Fibroblast of lung (primary cell): ENCODE data around the gene GGT7. TPM values are rescaled to one million over a fixed set of nuclear protein-coding genes. Genes with fewer than 3 reads are reported as not detected.
A peak's percentile ranks its signal among the peaks of the same experiment; 100 is the strongest.

Experiments used
- DNase-seq, 2 donors: peaks; one replicate each; pipeline versions ENCODE4 v3.0.0 to v3.0.0-alpha.2; 2010; ENCODE audit warnings: low read depth in 2 of 2
- H2AFZ ChIP-seq: 2 replicates; pipeline ENCODE4 v1.5.1; 2012; ENCODE audit warnings: low read length, control low read depth, inconsistent platforms
- H3K27ac ChIP-seq: 2 replicates; pipeline ENCODE4 v1.5.1; 2011; ENCODE audit warnings: low read length, control low read depth; ENCODE audit not compliant: insufficient read depth
- H3K27me3 ChIP-seq: 2 replicates; pipeline ENCODE4 v1.5.1; 2011; ENCODE audit warnings: mild to moderate bottlenecking, low read length; ENCODE audit not compliant: control insufficient read depth, insufficient read depth
- H3K36me3 ChIP-seq: 2 replicates; pipeline ENCODE4 v1.5.1; 2011; ENCODE audit warnings: low read length; ENCODE audit not compliant: control insufficient read depth, insufficient read depth
- H3K4me1 ChIP-seq: 2 replicates; pipeline ENCODE4 v1.5.1; 2011; ENCODE audit warnings: low read length; ENCODE audit not compliant: control insufficient read depth, insufficient read depth; ENCODE audit errors: extremely low read depth
- H3K4me2 ChIP-seq: 2 replicates; pipeline ENCODE4 v1.5.1; 2011; ENCODE audit warnings: low read length, control low read depth; ENCODE audit not compliant: insufficient read depth; ENCODE audit errors: extremely low read depth
- H3K4me3 ChIP-seq, 4 experiments: fragments of 200-600 bp in 1 of 4; sonication (generic) in 1 of 4; replicated peaks in 1 of 4; 2 replicates each; pipeline ENCODE4 v1.5.1; 2011 to 2016; ENCODE audit warnings: low read length in 4 of 4, low read depth in 3 of 4, mild to moderate bottlenecking in 3 of 4, control low read depth in 2 of 4, inconsistent platforms in 1 of 4, mixed read lengths in 1 of 4; ENCODE audit not compliant: insufficient read depth in 1 of 4; ENCODE audit errors: control extremely low read depth in 1 of 4
- H3K79me2 ChIP-seq: 2 replicates; pipeline ENCODE4 v1.5.1; 2012; ENCODE audit warnings: mild to moderate bottlenecking, low read length, inconsistent platforms; ENCODE audit not compliant: control insufficient read depth, insufficient read depth
- H3K9ac ChIP-seq: 2 replicates; pipeline ENCODE4 v1.5.1; 2011; ENCODE audit warnings: mild to moderate bottlenecking, low read length, control low read depth; ENCODE audit not compliant: insufficient read depth
- H3K9me3 ChIP-seq: 2 replicates; pipeline ENCODE4 v1.5.1; 2012; ENCODE audit warnings: low read depth, low read length; ENCODE audit not compliant: control insufficient read depth, insufficient read depth
- H4K20me1 ChIP-seq: 2 replicates; pipeline ENCODE4 v1.5.1; 2011; ENCODE audit warnings: low read length; ENCODE audit not compliant: control insufficient read depth, insufficient read depth; ENCODE audit errors: extremely low read depth
- EZH2 ChIP-seq: IDR thresholded peaks from 2 replicates; pipeline ENCODE4 v1.5.1; 2012; ENCODE audit warnings: low read length, control low read depth, mild to moderate bottlenecking; ENCODE audit errors: missing control alignments
- polyA plus RNA-seq, 2 donors: library from polyadenylated mRNA; depleted of rRNA in 1 of 2; stranded (reverse) in 1 of 2; unstranded in 1 of 2; fragments of >200 nt; gene quantifications; 2 replicates each; pipeline ENCODE4 v1.2.1, GENCODE V29; 2011 to 2012; ENCODE audit warnings: missing spikeins in 1 of 2
- total RNA-seq: library from RNA; depleted of rRNA; stranded (reverse); fragments of >200 nt; gene quantifications from 2 replicates; pipeline ENCODE4 v1.2.1, GENCODE V29; 2014
- TF ChIP-seq, protein P1 (sequence below), 2 donors: IDR thresholded peaks in 1 of 2; conservative IDR thresholded peaks in 1 of 2; 1 replicate in 1 of 2; 2 replicates in 1 of 2; pipeline ENCODE4 v1.5.1; 2011 to 2012; ENCODE audit warnings: low read length in 2 of 2, control low read depth in 1 of 2, inconsistent platforms in 1 of 2, low read depth in 1 of 2, mild to moderate bottlenecking in 1 of 2

GGT7 gene
- total and polyA plus RNA-seq, 2 donors (not counting 1 experiment from before 2014, with no cell fraction given): 10.3 to 15.2 TPM

DNA sequence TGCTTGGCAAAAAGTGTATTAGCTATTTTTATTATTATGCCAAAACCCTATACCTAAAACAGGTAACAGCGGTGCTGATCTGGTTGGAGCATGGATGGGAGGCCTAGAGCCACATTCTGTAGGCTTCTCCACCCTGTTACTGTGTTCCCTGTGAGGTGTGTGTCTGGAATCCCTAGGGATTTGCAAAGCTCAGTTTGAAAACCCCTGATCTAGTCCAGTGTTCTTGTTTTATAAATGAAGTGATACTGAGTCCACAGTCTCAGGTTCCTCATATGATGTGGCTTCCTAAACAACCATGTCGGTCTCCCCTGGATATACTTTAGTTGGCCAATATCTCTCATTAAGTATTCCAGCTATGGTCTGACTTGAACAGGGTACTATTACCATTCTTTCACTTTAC, 20.0 kb upstream of the GGT7 start:
- H3K9me3 ChIP-seq: no peaks in the 10 kb centered on the region
- no peaks in the 10 kb centered on the region for H3K79me2 ChIP-seq
- H3K4me2 ChIP-seq: no peak overlapping the region

DNA sequence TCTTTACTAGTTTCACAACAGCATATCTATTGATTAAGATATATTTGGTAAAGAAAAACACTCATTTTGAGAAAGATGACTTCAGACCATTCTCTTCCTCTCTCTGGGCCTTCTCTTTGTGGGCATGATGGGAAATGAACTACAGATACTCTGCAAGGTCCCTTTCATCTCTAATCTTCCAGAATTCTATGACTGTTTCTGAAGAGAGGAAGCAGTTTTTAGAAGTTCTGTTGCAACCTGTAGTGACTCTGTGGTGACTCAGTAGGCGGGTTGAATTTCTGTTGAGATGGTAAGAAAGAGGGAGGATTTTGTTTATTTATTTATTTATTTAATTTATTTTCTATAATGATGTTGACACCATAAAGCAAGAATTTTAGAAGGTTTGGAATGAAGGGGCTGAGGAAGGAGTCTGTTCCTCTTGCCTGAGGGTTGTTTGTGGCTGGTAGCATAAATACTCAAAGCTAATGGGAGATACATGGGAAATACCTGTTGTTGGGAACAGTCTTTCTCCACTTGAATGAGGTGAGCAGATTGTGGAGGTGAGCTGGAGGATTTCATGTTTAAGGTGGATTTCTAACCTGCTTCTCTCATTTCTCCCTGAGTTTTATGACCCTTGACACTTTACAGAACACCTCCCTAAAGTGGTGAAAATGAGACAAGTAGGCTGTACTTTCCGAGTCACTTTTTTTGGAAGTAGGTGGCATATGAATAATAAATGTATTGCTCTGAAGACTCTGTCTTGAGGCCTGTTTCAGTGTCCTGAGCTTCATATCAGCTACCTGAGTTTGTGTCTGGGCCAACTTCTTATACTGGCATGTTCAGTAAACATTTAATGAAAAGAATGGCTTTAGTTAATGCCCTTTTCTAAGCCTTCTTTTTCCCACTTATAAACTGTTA, 18.8 kb upstream of the GGT7 start:
- Histone ChIP-seq H3K4me2 (no peak overlapping the region), H3K27ac (no peak overlapping the region), H2AFZ (no peak overlapping the region)

More for the DNA sequence above, 20.0 kb upstream of the GGT7 start:
- no peak overlapping the region for H2AFZ ChIP-seq
- H3K27ac ChIP-seq: no peak overlapping the region
- H3K36me3 ChIP-seq: no peaks in the 10 kb centered on the region
- H3K27me3 ChIP-seq: no peaks in the 10 kb centered on the region
- no peak for DNase-seq
- no peak overlapping the region for H3K9ac ChIP-seq
- peaks cover 4% of the 10 kb centered on the region for H3K4me1 ChIP-seq
- H3K4me3 ChIP-seq: no peak overlapping the region
- no peaks in the 10 kb centered on the region for H4K20me1 ChIP-seq
- TF ChIP-seq EZH2: no peak
- TF ChIP-seq, protein P1, sequence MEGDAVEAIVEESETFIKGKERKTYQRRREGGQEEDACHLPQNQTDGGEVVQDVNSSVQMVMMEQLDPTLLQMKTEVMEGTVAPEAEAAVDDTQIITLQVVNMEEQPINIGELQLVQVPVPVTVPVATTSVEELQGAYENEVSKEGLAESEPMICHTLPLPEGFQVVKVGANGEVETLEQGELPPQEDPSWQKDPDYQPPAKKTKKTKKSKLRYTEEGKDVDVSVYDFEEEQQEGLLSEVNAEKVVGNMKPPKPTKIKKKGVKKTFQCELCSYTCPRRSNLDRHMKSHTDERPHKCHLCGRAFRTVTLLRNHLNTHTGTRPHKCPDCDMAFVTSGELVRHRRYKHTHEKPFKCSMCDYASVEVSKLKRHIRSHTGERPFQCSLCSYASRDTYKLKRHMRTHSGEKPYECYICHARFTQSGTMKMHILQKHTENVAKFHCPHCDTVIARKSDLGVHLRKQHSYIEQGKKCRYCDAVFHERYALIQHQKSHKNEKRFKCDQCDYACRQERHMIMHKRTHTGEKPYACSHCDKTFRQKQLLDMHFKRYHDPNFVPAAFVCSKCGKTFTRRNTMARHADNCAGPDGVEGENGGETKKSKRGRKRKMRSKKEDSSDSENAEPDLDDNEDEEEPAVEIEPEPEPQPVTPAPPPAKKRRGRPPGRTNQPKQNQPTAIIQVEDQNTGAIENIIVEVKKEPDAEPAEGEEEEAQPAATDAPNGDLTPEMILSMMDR (conservative IDR thresholded peaks at IDR 0.05 in 1 of 2, IDR thresholded peaks at IDR 0.05 in 1 of 2; ENCODE audit: low read depth in 1 of 2, low read length in 2 of 2): no peak

DNA sequence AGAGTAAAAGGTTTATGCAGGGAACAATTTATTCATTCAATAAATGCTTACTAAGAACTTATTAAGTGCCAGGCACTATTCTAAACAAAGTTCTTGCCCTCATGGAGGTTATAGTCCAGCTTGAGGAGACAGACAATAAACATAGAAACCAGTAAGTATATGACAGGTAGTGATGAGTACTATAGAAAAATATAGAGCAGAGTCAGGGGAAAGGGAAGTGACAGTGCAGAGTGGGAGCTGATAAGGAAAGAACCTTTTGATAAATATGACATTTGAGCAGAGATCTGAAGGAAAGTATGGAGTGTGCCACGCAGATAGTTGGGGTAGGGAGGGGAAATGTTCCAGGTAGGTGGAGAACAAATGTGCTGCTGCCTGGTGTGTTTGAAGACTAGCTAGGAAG, 15.8 kb upstream of the GGT7 start:
- H3K36me3 ChIP-seq: no peaks in the 10 kb centered on the region
- H3K27ac ChIP-seq: no peak overlapping the region
- H3K27me3 ChIP-seq: no peaks in the 10 kb centered on the region
- H2AFZ ChIP-seq: no peak overlapping the region
- H3K79me2 ChIP-seq: no peaks in the 10 kb centered on the region
- no peak overlapping the region for H3K4me2 ChIP-seq
- H3K9ac ChIP-seq: no peak overlapping the region
- no peaks in the 10 kb centered on the region for H3K9me3 ChIP-seq
- no peak for DNase-seq
- H3K4me1 ChIP-seq: no peaks in the 10 kb centered on the region
- no peak for TF ChIP-seq EZH2
- TF ChIP-seq, protein P1 (conservative IDR thresholded peaks at IDR 0.05 in 1 of 2, IDR thresholded peaks at IDR 0.05 in 1 of 2; ENCODE audit: low read depth in 1 of 2, low read length in 2 of 2): no peak
- no peak overlapping the region for H3K4me3 ChIP-seq
- H4K20me1 ChIP-seq: no peaks in the 10 kb centered on the region

More for the DNA sequence above, 18.8 kb upstream of the GGT7 start:
- no peaks in the 10 kb centered on the region for H4K20me1 ChIP-seq
- H3K36me3 ChIP-seq: no peaks in the 10 kb centered on the region
- no peak overlapping the region for H3K4me3 ChIP-seq
- no peaks in the 10 kb centered on the region for H3K79me2 ChIP-seq
- no peak overlapping the region for H3K9ac ChIP-seq
- no peaks in the 10 kb centered on the region for H3K27me3 ChIP-seq
- TF ChIP-seq EZH2: no peak
- TF ChIP-seq, protein P1 (conservative IDR thresholded peaks at IDR 0.05 in 1 of 2, IDR thresholded peaks at IDR 0.05 in 1 of 2; ENCODE audit: low read depth in 1 of 2, low read length in 2 of 2): no peak
- DNase-seq: peak; percentile 68 to 73
- H3K4me1 ChIP-seq: peaks cover 4% of the 10 kb centered on the region
- no peaks in the 10 kb centered on the region for H3K9me3 ChIP-seq
